Naive thymus-derived CD4-positive, alpha-beta T cell (primary cell): ENCODE measurements around the gene NDUFS8. TPM values are rescaled to one million over a fixed set of nuclear protein-coding genes. Genes with fewer than 3 reads are reported as not detected.

Experiments
- ATAC-seq: fragments of 150-1000 bp; cut with Tn5 transposase; 2 replicates; pipeline ENCODE4 v1.10.0; 2021; ENCODE audit warnings: mild to moderate bottlenecking, moderate library complexity
- CTCF ChIA-PET: fragments of 350-600 bp; sonication (Branson Sonifier 250); formaldehyde crosslinking; loops from one replicate; lab custom pipeline; 2021; ENCODE audit warnings: antibody characterized with exemption; lab: Charles Lee
- POLR2A ChIA-PET: fragments of 350-600 bp; sonication (Branson Sonifier 250); formaldehyde crosslinking; loops from one replicate; lab custom pipeline; 2021; ENCODE audit warnings: antibody characterized with exemption, inconsistent platforms; lab: Charles Lee
- DNase-seq, 9 donors: peaks; one replicate each; pipeline versions ENCODE4 v3.0.0 to v3.0.0-alpha.2; 2020 to 2022; ENCODE audit warnings: mixed read lengths in 1 of 9
- H3K27ac ChIP-seq: one replicate; pipeline ENCODE4 v1.7.0; 2013; ENCODE audit warnings: mild to moderate bottlenecking, low read depth, low read length, moderate library complexity
- H3K27me3 ChIP-seq, 2 donors: one replicate each; pipeline ENCODE4 v1.7.0; 2013; ENCODE audit warnings: low read length in 2 of 2, mild to moderate bottlenecking in 2 of 2, moderate library complexity in 2 of 2; ENCODE audit not compliant: control insufficient read depth in 2 of 2, insufficient read depth in 2 of 2
- H3K36me3 ChIP-seq, 3 experiments: 1 replicate in 2 of 3; 2 replicates in 1 of 3; pipeline ENCODE4 v1.7.0; 2013; ENCODE audit warnings: low read length in 3 of 3, mild to moderate bottlenecking in 3 of 3, moderate library complexity in 1 of 3; ENCODE audit not compliant: insufficient read depth in 3 of 3, control insufficient read depth in 2 of 3
- H3K4me1 ChIP-seq, 2 donors: one replicate each; pipeline ENCODE4 v1.7.0; 2013; ENCODE audit warnings: low read length in 2 of 2, mild to moderate bottlenecking in 2 of 2, moderate library complexity in 1 of 2; ENCODE audit not compliant: control insufficient read depth in 2 of 2, insufficient read depth in 2 of 2
- H3K4me3 ChIP-seq: 2 replicates; pipeline ENCODE4 v1.7.0; 2013; ENCODE audit warnings: mild to moderate bottlenecking, low read length
- H3K9me3 ChIP-seq, 3 experiments: 1 replicate in 2 of 3; 2 replicates in 1 of 3; pipeline ENCODE4 v1.7.0; 2013; ENCODE audit warnings: low read length in 3 of 3; ENCODE audit not compliant: control insufficient read depth in 2 of 3
- H3K27ac Mint-ChIP-seq, 9 donors: one replicate each; pipeline ENCODE4 v1.8.0; 2020 to 2022; ENCODE audit warnings: mixed read lengths in 9 of 9, mild to moderate bottlenecking in 8 of 9, moderate library complexity in 5 of 9, inconsistent platforms in 2 of 9
- H3K27me3 Mint-ChIP-seq, 5 donors: one replicate each; pipeline ENCODE4 v1.8.0; 2021 to 2022; ENCODE audit warnings: mixed read lengths in 5 of 5, mild to moderate bottlenecking in 1 of 5
- H3K36me3 Mint-ChIP-seq, 5 donors: one replicate each; pipeline ENCODE4 v1.8.0; 2020 to 2022; ENCODE audit warnings: mixed read lengths in 5 of 5, mild to moderate bottlenecking in 3 of 5, inconsistent platforms in 1 of 5
- H3K4me1 Mint-ChIP-seq, 7 donors: one replicate each; pipeline ENCODE4 v1.8.0; 2020 to 2022; ENCODE audit warnings: mixed read lengths in 7 of 7, mild to moderate bottlenecking in 3 of 7, inconsistent platforms in 1 of 7
- H3K4me3 Mint-ChIP-seq, 10 donors: one replicate each; pipeline ENCODE4 v1.8.0; 2020 to 2022; ENCODE audit warnings: mild to moderate bottlenecking in 10 of 10, mixed read lengths in 10 of 10, moderate library complexity in 6 of 10, inconsistent platforms in 2 of 10
- H3K9me3 Mint-ChIP-seq, 11 donors: one replicate each; pipeline ENCODE4 v1.8.0; 2020 to 2022; ENCODE audit warnings: mixed read lengths in 11 of 11, mild to moderate bottlenecking in 4 of 11, inconsistent platforms in 1 of 11, moderate library complexity in 1 of 11
- intact Hi-C, 2 donors: fragments of 100-400 bp; cut with micrococcal nuclease; formaldehyde crosslinking; loops; one replicate each; pipeline ENCODE4 v1.15.1; 2023
- polyA plus RNA-seq, 2 donors: library from polyadenylated mRNA; unstranded; fragments of 300-500 nt; fragmentation: Illumina TruSeq; gene quantifications; one replicate each; pipeline ENCODE4 v1.2.3, GENCODE V29; 2021
- total RNA-seq, 6 experiments: library from RNA in 5 of 6; stranded (reverse) in 5 of 6; gene quantifications; 1 replicate in 5 of 6; 2 replicates in 1 of 6; pipeline ENCODE4 v1.2.3 and lab custom pipeline; 2021 to 2026

NDUFS8 gene
- total and polyA plus RNA-seq, 7 experiments from 2014 or later = 67.1 to 197 (median 87.6) TPM

DNA sequence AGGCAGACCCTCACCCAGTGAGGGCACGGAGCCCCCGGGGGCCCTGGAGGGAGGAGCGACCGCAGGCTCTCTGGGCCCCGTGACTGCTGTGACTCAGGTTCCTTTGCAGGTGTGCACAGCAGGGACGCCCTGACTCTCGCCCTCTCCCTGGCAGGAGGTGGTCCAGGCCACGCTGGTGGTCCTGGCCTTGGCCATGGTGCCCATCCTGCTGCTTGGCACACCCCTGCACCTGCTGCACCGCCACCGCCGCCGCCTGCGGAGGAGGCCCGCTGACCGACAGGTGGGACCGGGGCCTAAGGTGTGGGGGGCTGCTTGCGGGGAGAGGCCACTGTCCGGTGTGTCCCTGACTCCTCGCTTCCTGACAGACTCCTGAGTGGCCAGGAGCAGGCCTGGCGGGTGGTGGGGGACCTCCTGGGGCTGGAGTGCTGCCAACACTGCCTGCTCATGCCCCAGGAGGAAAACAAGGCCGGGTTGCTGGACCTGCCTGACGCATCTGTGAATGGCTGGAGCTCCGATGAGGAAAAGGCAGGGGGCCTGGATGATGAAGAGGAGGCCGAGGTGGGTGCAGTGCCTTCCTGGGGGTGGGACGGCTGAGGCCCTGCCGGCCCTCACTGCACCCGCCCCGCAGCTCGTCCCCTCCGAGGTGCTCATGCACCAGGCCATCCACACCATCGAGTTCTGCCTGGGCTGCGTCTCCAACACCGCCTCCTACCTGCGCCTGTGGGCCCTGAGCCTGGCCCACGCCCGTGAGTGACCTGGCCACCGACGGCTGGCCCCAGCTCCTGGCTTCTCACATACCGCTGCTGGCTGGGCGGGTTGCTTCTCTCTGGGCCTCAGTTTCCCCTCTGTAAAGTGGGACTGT is 19.3 kb downstream of the NDUFS8 start:
- CTCF ChIA-PET = no interaction called here
- POLR2A ChIA-PET = interaction anchor here (1.0 kb wide), 1 partner anchor 9 kb away, joined by 3 read pairs; no protein-coding TSS in a partner anchor
- Histone ChIP-seq H3K4me3 (no peak overlapping the region), H3K27ac (no peak overlapping the region), H3K27me3 (no peaks in the 10 kb centered on the region), H3K9me3 (no peaks in the 10 kb centered on the region), H3K36me3 (peaks cover 0 to 83% (median 13%) of the 10 kb centered on the region in 3 experiments), H3K4me1 (no peaks in the 10 kb centered on the region)
- Mint-ChIP-seq H3K27ac (no peak overlapping the region), H3K9me3 (no peaks in the 10 kb centered on the region), H3K36me3 (peaks cover 0 to 4% (median 0%) of the 10 kb centered on the region in 5 donors), H3K4me3 (no peak overlapping the region), H3K4me1 (no peaks in the 10 kb centered on the region), H3K27me3 (no peaks in the 10 kb centered on the region)
- ATAC-seq (no peak), DNase-seq (no peak)
- intact Hi-C loops = no loop called here

DNA sequence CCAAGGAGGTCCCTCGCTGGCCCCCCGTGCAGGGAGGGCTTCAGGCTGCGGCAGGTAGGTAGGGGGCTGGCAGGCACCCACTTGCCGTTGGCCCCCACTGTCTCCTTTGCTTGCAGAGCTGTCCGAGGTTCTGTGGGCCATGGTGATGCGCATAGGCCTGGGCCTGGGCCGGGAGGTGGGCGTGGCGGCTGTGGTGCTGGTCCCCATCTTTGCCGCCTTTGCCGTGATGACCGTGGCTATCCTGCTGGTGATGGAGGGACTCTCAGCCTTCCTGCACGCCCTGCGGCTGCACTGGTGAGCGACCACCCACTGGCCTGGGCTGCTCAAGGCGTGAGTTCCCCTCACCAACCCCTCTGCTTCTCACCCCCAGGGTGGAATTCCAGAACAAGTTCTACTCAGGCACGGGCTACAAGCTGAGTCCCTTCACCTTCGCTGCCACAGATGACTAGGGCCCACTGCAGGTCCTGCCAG is 19.9 kb downstream of the NDUFS8 start:
- H3K9me3 Mint-ChIP-seq = no peaks in the 10 kb centered on the region
- peaks cover 0 to 4% (median 0%) of the 10 kb centered on the region in 5 donors for H3K36me3 Mint-ChIP-seq
- Histone ChIP-seq H3K4me3 (no peak overlapping the region), H3K27ac (no peak overlapping the region), H3K36me3 (peaks cover 0 to 76% (median 13%) of the 10 kb centered on the region in 3 experiments), H3K4me1 (no peaks in the 10 kb centered on the region), H3K27me3 (no peaks in the 10 kb centered on the region), H3K9me3 (no peaks in the 10 kb centered on the region)
- H3K27ac Mint-ChIP-seq = peak overlapping the region in 2 of 9 donors; percentile 4 to 28
- CTCF ChIA-PET = no interaction called here
- intact Hi-C loops = no loop called here
- ATAC-seq (no peak), DNase-seq (no peak)
- POLR2A ChIA-PET = interaction anchor here (1.0 kb wide), 1 partner anchor 10 kb away, joined by 3 read pairs; no protein-coding TSS in a partner anchor
- H3K4me3 Mint-ChIP-seq = no peak overlapping the region
- no peaks in the 10 kb centered on the region for H3K27me3 Mint-ChIP-seq
- no peaks in the 10 kb centered on the region for H3K4me1 Mint-ChIP-seq

DNA sequence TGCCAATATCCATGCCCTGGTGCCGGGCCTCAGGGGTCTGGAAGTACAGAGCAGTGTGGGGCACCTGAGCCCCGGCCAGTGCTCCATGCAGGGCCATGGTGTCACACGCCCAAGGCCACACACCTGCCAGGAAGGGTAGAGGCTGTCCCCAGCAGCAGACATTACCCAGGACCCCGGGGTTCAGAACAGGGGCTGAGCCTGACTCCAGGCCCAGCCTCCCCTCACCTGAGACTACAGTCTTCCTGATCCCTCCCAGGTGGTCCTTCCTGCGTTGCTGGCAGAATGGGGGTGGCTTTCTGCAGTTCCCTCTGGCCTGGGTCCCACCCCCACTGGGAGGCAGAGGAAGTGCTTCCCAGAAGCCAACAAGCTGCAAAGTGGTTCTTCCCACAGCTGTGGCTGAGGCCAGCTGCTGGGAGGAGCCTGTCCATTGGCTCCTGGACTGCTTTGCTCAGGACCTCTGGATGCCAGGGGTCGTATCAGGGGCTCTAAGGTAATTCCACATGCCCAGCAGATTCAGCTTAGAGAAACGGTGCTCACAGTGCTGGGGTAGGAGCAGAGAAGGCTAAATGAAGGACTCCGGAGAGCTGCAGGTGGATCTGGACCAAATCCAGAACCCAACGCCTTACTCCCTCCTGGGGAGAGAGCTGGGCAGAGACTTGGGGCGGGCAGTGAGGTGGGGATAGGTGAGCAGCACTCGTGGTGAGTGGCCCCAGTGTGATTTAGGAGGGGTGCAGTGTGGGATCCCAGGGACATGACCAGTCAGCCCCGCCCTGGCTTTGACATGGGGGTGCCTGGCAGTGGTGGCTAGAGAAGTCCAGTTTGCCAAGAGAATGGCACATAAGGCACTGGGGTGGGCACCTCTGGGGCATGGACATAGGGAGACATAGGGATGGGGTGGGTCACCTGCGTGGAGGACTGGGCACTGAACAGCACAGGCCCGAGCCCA is 21.0 kb downstream of the NDUFS8 start:
- DNase-seq = no peak

DNA sequence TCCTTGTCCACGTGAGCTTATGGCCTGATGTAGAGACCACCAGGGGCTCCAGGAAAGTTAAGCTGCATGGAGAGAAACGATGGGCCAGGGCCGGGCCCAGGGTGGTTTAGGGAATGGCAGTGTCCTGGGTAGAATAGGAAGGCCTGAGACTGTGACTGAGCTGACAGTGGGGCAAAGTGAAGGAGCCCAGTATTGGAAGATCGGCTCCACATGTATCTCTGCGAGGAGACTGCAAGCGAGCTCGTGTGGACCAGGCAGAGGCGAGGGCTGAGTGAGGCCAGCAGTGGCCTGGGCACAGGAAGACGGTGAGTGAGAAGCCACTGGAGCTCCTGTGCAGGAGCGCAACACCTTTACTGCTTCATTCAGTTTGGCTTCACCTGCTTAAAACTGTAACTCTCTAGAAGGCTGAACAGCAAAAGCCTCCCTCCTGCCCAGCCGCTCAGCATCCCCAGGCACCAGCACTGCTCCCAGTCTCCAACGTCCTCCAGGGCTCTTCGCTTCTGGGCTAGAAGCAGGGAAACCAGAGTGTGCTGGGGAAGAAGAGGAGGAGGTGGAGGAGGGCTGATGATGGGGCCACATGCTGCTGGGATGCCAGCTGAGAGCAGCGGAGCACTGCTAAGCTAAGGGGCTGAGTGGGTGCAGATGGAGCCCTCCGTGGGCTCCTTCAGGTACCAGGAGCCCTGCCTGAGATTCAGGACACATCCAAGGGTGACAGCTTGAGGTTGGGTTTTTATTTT is 21.8 kb downstream of the NDUFS8 start:
- no peak overlapping the region for H3K4me3 ChIP-seq
- Mint-ChIP-seq H3K4me3 (no peak overlapping the region), H3K9me3 (no peaks in the 10 kb centered on the region), H3K27me3 (no peaks in the 10 kb centered on the region), H3K4me1 (peaks cover 0 to 4% (median 0%) of the 10 kb centered on the region in 7 donors), H3K36me3 (peaks cover 0 to 4% (median 0%) of the 10 kb centered on the region in 5 donors), H3K27ac (peak overlapping the region in 5 of 9 donors; percentile 9 to 80 (median 38))
- CTCF ChIA-PET = no interaction called here
- intact Hi-C loops = no loop called here
- ATAC-seq (no peak), DNase-seq (no peak)
- no peak overlapping the region for H3K27ac ChIP-seq
- H3K9me3 ChIP-seq = no peaks in the 10 kb centered on the region
- H3K4me1 ChIP-seq = no peaks in the 10 kb centered on the region
- POLR2A ChIA-PET = no interaction called here
- peaks cover 0 to 60% (median 13%) of the 10 kb centered on the region in 3 experiments for H3K36me3 ChIP-seq
- no peaks in the 10 kb centered on the region for H3K27me3 ChIP-seq

More for the DNA sequence above, 21.0 kb downstream of the NDUFS8 start:
- Mint-ChIP-seq H3K4me3 (no peak overlapping the region), H3K36me3 (peaks cover 0 to 4% (median 0%) of the 10 kb centered on the region in 5 donors), H3K4me1 (peaks cover 0 to 4% (median 0%) of the 10 kb centered on the region in 7 donors), H3K27me3 (no peaks in the 10 kb centered on the region), H3K27ac (peak overlapping the region in 4 of 9 donors; percentile 28 to 82 (median 62)), H3K9me3 (no peaks in the 10 kb centered on the region)
- CTCF ChIA-PET = no interaction called here
- no peaks in the 10 kb centered on the region for H3K9me3 ChIP-seq
- H3K36me3 ChIP-seq = peaks cover 0 to 66% (median 13%) of the 10 kb centered on the region in 3 experiments
- POLR2A ChIA-PET = no interaction called here
- no peaks in the 10 kb centered on the region for H3K27me3 ChIP-seq
- H3K27ac ChIP-seq = no peak overlapping the region
- intact Hi-C loops = no loop called here
- no peak overlapping the region for H3K4me3 ChIP-seq
- no peak for ATAC-seq
- H3K4me1 ChIP-seq = no peaks in the 10 kb centered on the region

DNA sequence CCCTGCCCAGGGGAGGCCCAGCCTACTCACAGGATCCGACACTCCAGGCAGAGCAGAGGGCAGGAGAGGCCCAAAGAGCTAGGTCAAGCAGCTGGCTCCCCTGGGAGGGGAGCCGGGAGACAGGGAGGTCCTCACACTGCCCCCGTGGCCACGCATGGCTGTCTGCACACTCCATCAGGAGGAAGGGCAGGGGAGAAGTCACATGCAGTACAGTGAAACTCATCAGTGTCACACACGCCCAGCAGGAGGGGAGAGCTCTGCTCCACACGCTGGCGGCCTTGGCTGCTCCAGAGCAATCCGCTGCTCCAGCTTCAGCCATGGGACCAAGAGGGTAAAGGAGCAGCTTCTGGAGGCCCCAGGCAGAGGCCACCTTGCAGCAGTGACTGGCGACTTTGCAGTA is 22.6 kb downstream of the NDUFS8 start:
- H3K4me1 ChIP-seq = no peaks in the 10 kb centered on the region
- intact Hi-C loops = no loop called here
- no peak for ATAC-seq
- DNase-seq = no peak
- ChIA-PET POLR2A (no interaction called here), CTCF (no interaction called here)
- H3K9me3 ChIP-seq = no peaks in the 10 kb centered on the region
- H3K9me3 Mint-ChIP-seq = no peaks in the 10 kb centered on the region
- H3K27ac ChIP-seq = no peak overlapping the region
- no peaks in the 10 kb centered on the region for H3K27me3 ChIP-seq
- H3K36me3 ChIP-seq = peaks cover 0 to 52% (median 13%) of the 10 kb centered on the region in 3 experiments
- no peaks in the 10 kb centered on the region for H3K27me3 Mint-ChIP-seq
- no peak overlapping the region for H3K4me3 Mint-ChIP-seq
- H3K27ac Mint-ChIP-seq = peak overlapping the region in 3 of 9 donors; percentile 9 to 80 (median 73)
- H3K4me1 Mint-ChIP-seq = peaks cover 0 to 4% (median 0%) of the 10 kb centered on the region in 7 donors
- H3K4me3 ChIP-seq = no peak overlapping the region
- H3K36me3 Mint-ChIP-seq = peaks cover 0 to 4% (median 0%) of the 10 kb centered on the region in 5 donors
